HepG2 (cell line): Measurements from ENCODE around the gene CNPPD1. TPM values are rescaled to one million over a fixed set of nuclear protein-coding genes. Genes with fewer than 3 reads are reported as not detected.

Experiments
- AHR ChIP-seq: IDR thresholded peaks from 2 replicates; pipeline ENCODE4 v1.6.1; 2018; ENCODE audit warnings: missing genetic modification reagents, missing compliant biosample characterization
- GABPA ChIP-seq, 2 experiments: IDR thresholded peaks; 2 replicates each; pipeline ENCODE4 v1.6.1; 2011 to 2016; ENCODE audit warnings: low read depth in 2 of 2, low read length in 1 of 2, missing biosample characterization in 1 of 2, missing genetic modification characterization in 1 of 2
- NFYC ChIP-seq: IDR thresholded peaks from 2 replicates; pipeline ENCODE4 v1.6.1; 2016; ENCODE audit warnings: missing genetic modification reagents, missing compliant biosample characterization
- POLR2AphosphoS2 ChIP-seq: IDR thresholded peaks from 2 replicates; pipeline ENCODE4 v1.6.1; 2011; ENCODE audit warnings: low read depth, low read length, improper control_type of control experiment
- SMC3 ChIP-seq: IDR thresholded peaks from 2 replicates; pipeline ENCODE4 v1.6.1; 2011; ENCODE audit warnings: low read length, improper control_type of control experiment
- ZNF430 ChIP-seq: sonication (generic); formaldehyde crosslinking; IDR thresholded peaks from 2 replicates; pipeline ENCODE4 v1.9.0; 2021; ENCODE audit warnings: mild to moderate bottlenecking, missing genetic modification reagents
- ZNF530 ChIP-seq: sonication (generic); formaldehyde crosslinking; IDR thresholded peaks from 2 replicates; pipeline ENCODE4 v1.5.0; 2020; ENCODE audit warnings: low read depth, mild to moderate bottlenecking, missing genetic modification reagents
- ZNF672 ChIP-seq: sonication (generic); formaldehyde crosslinking; IDR thresholded peaks from 2 replicates; pipeline ENCODE4 v1.8.1; 2022; ENCODE audit warnings: missing genetic modification reagents
- ZNF841 ChIP-seq: sonication (generic); formaldehyde crosslinking; IDR thresholded peaks from 2 replicates; pipeline ENCODE4 v1.8.1; 2023; ENCODE audit warnings: missing genetic modification reagents, borderline replicate concordance
- ZSCAN30 ChIP-seq: sonication (generic); formaldehyde crosslinking; IDR thresholded peaks from 2 replicates; pipeline ENCODE4 v1.5.0; 2020; ENCODE audit warnings: mild to moderate bottlenecking, missing genetic modification reagents
- polyA plus RNA-seq, 8 experiments: library from polyadenylated mRNA; depleted of rRNA in 3 of 8; stranded (reverse) in 7 of 8; unstranded in 1 of 8; fragments of >200 nt; fragmentation: Illumina TruSeq in 4 of 8; extraction: Trizol in 4 of 8; gene quantifications; 2 replicates each; pipeline versions ENCODE4 v1.2.1 to v1.2.3, GENCODE V29; 2011 to 2016; ENCODE audit warnings: low read depth in 4 of 8, missing spikeins in 1 of 8, mixed read lengths in 1 of 8; ENCODE audit not compliant: insufficient read depth in 1 of 8
- total RNA-seq, 5 experiments: library from RNA; depleted of rRNA; stranded (reverse); fragments of >200 nt; fragmentation: Illumina TruSeq; extraction: Trizol; gene quantifications; 2 replicates each; pipeline ENCODE4 v1.2.3, GENCODE V29; 2016; ENCODE audit warnings: low read depth in 1 of 5
- TF ChIP-seq, protein P1 (sequence below): sonication (generic); formaldehyde crosslinking; IDR thresholded peaks from 2 replicates; pipeline ENCODE4 v1.4.0; 2020; ENCODE audit warnings: missing genetic modification reagents
- TF ChIP-seq, protein P2 (sequence below): sonication (generic); formaldehyde crosslinking; IDR thresholded peaks from 2 replicates; pipeline ENCODE4 v1.5.1; 2020; ENCODE audit warnings: mild to moderate bottlenecking, missing genetic modification reagents, moderate library complexity
- TF ChIP-seq, protein P3 (sequence below), 2 experiments: IDR thresholded peaks; 2 replicates each; pipeline ENCODE4 v1.6.1; 2011 to 2012; ENCODE audit warnings: low read length in 2 of 2, borderline replicate concordance in 1 of 2, low read depth in 1 of 2, mild to moderate bottlenecking in 1 of 2, moderate library complexity in 1 of 2
- TF ChIP-seq, protein P4 (sequence below): sonication (generic); formaldehyde crosslinking; IDR thresholded peaks from 2 replicates; pipeline ENCODE4 v1.8.1; 2023; ENCODE audit warnings: mild to moderate bottlenecking, missing genetic modification reagents
- TF ChIP-seq, protein P5 (sequence below): sonication (generic); formaldehyde crosslinking; IDR thresholded peaks from 2 replicates; pipeline ENCODE4 v1.5.1; 2020; ENCODE audit warnings: missing genetic modification reagents, mild to moderate bottlenecking, borderline replicate concordance
- TF ChIP-seq, protein P6 (sequence below): sonication (generic); formaldehyde crosslinking; IDR thresholded peaks from 2 replicates; pipeline ENCODE4 v1.8.0; 2022; ENCODE audit warnings: mild to moderate bottlenecking, missing genetic modification reagents, moderate library complexity
- TF ChIP-seq, protein P7 (sequence below): IDR thresholded peaks from 2 replicates; pipeline ENCODE4 v1.6.1; 2016; ENCODE audit warnings: missing compliant biosample characterization, missing genetic modification reagents, borderline replicate concordance

CNPPD1 gene
- total and polyA plus RNA-seq, 2 of the 13 experiments (the other 11 are each of a cell fraction or from before 2014, with no cell fraction given) = 35.5 to 49.4 TPM

DNA sequence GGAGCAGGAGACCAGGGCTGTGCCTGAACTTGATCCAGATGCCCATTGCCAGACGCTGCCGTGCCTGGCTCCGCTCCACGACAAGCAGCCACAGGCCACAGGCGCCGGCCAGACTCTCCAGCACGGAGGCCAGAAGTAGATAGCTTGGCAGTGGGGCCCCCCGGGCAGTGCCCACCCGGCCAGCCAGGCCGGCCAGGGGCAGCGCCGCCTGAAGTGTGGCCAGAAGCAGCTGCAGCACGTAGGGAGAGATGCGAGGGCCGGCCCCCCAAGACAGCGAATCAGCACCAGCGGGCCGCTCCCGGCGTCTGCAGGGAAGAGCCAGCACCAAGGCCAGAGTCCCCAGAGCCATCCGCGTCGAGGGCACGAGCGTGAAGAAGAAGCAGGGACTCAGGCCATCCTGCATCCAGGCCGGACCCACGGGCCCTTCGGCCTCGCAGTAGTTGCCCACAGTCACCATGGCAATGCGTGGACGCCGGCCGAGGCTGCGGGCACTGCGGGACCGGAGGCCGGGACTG, 41.5 kb upstream of the CNPPD1 start (continued):
- TF ChIP-seq, protein P1, sequence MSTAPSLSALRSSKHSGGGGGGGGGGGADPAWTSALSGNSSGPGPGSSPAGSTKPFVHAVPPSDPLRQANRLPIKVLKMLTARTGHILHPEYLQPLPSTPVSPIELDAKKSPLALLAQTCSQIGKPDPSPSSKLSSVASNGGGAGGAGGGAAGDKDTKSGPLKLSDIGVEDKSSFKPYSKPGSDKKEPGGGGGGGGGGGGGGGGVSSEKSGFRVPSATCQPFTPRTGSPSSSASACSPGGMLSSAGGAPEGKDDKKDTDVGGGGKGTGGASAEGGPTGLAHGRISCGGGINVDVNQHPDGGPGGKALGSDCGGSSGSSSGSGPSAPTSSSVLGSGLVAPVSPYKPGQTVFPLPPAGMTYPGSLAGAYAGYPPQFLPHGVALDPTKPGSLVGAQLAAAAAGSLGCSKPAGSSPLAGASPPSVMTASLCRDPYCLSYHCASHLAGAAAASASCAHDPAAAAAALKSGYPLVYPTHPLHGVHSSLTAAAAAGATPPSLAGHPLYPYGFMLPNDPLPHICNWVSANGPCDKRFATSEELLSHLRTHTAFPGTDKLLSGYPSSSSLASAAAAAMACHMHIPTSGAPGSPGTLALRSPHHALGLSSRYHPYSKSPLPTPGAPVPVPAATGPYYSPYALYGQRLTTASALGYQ (CRISPR knock-in tag) = peak; percentile 46; the same call in 1 of the 2 replicates
- TF ChIP-seq, protein P2, sequence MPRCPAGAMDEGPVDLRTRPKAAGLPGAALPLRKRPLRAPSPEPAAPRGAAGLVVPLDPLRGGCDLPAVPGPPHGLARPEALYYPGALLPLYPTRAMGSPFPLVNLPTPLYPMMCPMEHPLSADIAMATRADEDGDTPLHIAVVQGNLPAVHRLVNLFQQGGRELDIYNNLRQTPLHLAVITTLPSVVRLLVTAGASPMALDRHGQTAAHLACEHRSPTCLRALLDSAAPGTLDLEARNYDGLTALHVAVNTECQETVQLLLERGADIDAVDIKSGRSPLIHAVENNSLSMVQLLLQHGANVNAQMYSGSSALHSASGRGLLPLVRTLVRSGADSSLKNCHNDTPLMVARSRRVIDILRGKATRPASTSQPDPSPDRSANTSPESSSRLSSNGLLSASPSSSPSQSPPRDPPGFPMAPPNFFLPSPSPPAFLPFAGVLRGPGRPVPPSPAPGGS (CRISPR knock-in tag) = no peak
- TF ChIP-seq ZNF672 (CRISPR knock-in tag) (no peak), AHR (CRISPR knock-in tag) (0 out of 2 replicates have a peak, but pooled peaks have one; percentile 24), SMC3 (no peak), ZNF530 (CRISPR knock-in tag) (no peak), ZNF841 (CRISPR knock-in tag) (peak; percentile 66; the same call in 1 of the 2 replicates), NFYC (no peak), POLR2AphosphoS2 (no peak), GABPA (IDR thresholded peaks at IDR 0.05; ENCODE audit: low read depth, low read length) (no peak), GABPA (CRISPR knock-in tag; IDR thresholded peaks at IDR 0.05; ENCODE audit: low read depth) (no peak), ZSCAN30 (CRISPR knock-in tag) (no peak), ZNF430 (CRISPR knock-in tag) (no peak)
- TF ChIP-seq, protein P3, sequence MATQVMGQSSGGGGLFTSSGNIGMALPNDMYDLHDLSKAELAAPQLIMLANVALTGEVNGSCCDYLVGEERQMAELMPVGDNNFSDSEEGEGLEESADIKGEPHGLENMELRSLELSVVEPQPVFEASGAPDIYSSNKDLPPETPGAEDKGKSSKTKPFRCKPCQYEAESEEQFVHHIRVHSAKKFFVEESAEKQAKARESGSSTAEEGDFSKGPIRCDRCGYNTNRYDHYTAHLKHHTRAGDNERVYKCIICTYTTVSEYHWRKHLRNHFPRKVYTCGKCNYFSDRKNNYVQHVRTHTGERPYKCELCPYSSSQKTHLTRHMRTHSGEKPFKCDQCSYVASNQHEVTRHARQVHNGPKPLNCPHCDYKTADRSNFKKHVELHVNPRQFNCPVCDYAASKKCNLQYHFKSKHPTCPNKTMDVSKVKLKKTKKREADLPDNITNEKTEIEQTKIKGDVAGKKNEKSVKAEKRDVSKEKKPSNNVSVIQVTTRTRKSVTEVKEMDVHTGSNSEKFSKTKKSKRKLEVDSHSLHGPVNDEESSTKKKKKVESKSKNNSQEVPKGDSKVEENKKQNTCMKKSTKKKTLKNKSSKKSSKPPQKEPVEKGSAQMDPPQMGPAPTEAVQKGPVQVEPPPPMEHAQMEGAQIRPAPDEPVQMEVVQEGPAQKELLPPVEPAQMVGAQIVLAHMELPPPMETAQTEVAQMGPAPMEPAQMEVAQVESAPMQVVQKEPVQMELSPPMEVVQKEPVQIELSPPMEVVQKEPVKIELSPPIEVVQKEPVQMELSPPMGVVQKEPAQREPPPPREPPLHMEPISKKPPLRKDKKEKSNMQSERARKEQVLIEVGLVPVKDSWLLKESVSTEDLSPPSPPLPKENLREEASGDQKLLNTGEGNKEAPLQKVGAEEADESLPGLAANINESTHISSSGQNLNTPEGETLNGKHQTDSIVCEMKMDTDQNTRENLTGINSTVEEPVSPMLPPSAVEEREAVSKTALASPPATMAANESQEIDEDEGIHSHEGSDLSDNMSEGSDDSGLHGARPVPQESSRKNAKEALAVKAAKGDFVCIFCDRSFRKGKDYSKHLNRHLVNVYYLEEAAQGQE (IDR thresholded peaks at IDR 0.05; ENCODE audit: borderline replicate concordance in 1 of 2, low read depth in 1 of 2, low read length in 2 of 2) = peak in 1 of 2 experiments; percentile 89; a peak in 2 of 4 replicates
- TF ChIP-seq, protein P4, sequence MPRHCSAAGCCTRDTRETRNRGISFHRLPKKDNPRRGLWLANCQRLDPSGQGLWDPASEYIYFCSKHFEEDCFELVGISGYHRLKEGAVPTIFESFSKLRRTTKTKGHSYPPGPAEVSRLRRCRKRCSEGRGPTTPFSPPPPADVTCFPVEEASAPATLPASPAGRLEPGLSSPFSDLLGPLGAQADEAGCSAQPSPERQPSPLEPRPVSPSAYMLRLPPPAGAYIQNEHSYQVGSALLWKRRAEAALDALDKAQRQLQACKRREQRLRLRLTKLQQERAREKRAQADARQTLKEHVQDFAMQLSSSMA (CRISPR knock-in tag) = 0 out of 2 replicates have a peak, but pooled peaks have one; percentile 16
- TF ChIP-seq, protein P5, sequence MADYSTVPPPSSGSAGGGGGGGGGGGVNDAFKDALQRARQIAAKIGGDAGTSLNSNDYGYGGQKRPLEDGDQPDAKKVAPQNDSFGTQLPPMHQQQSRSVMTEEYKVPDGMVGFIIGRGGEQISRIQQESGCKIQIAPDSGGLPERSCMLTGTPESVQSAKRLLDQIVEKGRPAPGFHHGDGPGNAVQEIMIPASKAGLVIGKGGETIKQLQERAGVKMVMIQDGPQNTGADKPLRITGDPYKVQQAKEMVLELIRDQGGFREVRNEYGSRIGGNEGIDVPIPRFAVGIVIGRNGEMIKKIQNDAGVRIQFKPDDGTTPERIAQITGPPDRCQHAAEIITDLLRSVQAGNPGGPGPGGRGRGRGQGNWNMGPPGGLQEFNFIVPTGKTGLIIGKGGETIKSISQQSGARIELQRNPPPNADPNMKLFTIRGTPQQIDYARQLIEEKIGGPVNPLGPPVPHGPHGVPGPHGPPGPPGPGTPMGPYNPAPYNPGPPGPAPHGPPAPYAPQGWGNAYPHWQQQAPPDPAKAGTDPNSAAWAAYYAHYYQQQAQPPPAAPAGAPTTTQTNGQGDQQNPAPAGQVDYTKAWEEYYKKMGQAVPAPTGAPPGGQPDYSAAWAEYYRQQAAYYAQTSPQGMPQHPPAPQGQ (CRISPR knock-in tag) = no peak
- TF ChIP-seq, protein P6, sequence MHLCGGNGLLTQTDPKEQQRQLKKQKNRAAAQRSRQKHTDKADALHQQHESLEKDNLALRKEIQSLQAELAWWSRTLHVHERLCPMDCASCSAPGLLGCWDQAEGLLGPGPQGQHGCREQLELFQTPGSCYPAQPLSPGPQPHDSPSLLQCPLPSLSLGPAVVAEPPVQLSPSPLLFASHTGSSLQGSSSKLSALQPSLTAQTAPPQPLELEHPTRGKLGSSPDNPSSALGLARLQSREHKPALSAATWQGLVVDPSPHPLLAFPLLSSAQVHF = peak; percentile 54; the same call in 1 of the 2 replicates
- TF ChIP-seq, protein P7, sequence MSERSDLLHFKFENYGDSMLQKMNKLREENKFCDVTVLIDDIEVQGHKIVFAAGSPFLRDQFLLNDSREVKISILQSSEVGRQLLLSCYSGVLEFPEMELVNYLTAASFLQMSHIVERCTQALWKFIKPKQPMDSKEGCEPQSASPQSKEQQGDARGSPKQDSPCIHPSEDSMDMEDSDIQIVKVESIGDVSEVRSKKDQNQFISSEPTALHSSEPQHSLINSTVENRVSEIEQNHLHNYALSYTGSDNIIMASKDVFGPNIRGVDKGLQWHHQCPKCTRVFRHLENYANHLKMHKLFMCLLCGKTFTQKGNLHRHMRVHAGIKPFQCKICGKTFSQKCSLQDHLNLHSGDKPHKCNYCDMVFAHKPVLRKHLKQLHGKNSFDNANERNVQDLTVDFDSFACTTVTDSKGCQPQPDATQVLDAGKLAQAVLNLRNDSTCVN (CRISPR knock-in tag) = no peak
